Measurements from ENCODE around the gene GSTA4. TPM values are rescaled to one million over a fixed set of nuclear protein-coding genes. Genes with fewer than 3 reads are reported as not detected.

The GSTA4 gene
- total and polyA plus RNA-seq, 2 of the 8 experiments (the other 6 are each of a cell fraction or from before 2014, with no cell fraction given) = 13.9 to 21.6 TPM

DNA sequence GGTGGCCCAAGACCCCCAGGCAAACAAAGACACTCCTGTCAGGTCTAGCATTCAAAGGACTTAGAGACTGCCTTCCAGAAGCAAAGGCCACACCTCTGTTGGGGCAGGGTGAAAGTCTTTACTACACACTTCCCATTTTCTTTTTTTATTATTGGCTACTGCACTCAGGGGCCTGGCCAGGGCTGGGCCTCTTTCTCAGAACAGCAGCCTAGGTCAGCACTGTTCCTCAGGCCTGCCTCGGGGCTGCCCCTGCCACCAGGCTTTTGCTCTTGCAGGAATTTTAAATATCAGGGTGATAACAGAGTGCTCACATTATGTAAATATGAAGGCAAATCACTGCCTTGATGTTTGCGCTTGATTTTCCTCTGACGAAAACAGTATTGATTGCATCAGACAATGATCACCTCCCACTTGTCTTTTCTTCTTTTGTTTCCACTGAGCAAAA lies 18.5 kb downstream of the GSTA4 start:
- Histone ChIP-seq H2AK5ac (ENCODE audit: low read depth, low read length) (no peak overlapping the region), H3K36me3 (ENCODE audit: control insufficient read depth in 2 of 4, insufficient read depth in 4 of 4, low read length in 3 of 4) (no peaks in the 10 kb centered on the region; a peak in 1 of 8 replicates), H2BK5ac (ENCODE audit: low read depth, low read length) (no peak overlapping the region), H3K27ac (ENCODE audit: low read depth, low read length) (no peak overlapping the region), H2BK120ac (replicated peaks; ENCODE audit: low read depth, low read length) (no peak overlapping the region), H2BK12ac (ENCODE audit: low read depth, low read length) (no peak overlapping the region), H2AFZ (ENCODE audit: low read length) (no peak overlapping the region), H3K79me2 (ENCODE audit: control insufficient read depth in 1 of 2, insufficient read depth in 2 of 2, low read length in 2 of 2) (no peaks in the 10 kb centered on the region), H3K79me1 (ENCODE audit: low read depth, low read length) (no peaks in the 10 kb centered on the region), H3K23me2 (ENCODE audit: low read depth, low read length) (no peaks in the 10 kb centered on the region), H3K9me3 (ENCODE audit: insufficient read depth in 2 of 2, low read depth in 1 of 2, low read length in 1 of 2) (no peaks in the 10 kb centered on the region), H3K4me1 (replicated peaks in 1 of 4; ENCODE audit: control insufficient read depth in 3 of 4, insufficient read depth in 4 of 4, low read length in 3 of 4) (peaks cover 0 to 3% (median 1%) of the 10 kb centered on the region in 4 experiments; a peak in 3 of 7 replicates), H3K4me2 (ENCODE audit: insufficient read depth in 1 of 2, low read depth in 2 of 2, low read length in 2 of 2) (no peak overlapping the region; a peak in 1 of 4 replicates), H2BK20ac (ENCODE audit: low read length) (no peak overlapping the region), H3K18ac (ENCODE audit: extremely low read depth, low read length) (no peak overlapping the region; the same call in 1 of the 2 replicates), H4K20me1 (replicated peaks in 1 of 2; ENCODE audit: control insufficient read depth in 1 of 2, insufficient read depth in 2 of 2, low read length in 2 of 2) (no peaks in the 10 kb centered on the region), H4K8ac (ENCODE audit: extremely low read depth, insufficient read depth, low read length) (peak overlapping the region; percentile 71; the same call in 1 of the 2 replicates), H4K5ac (ENCODE audit: insufficient read length, low read depth, low read length) (peak overlapping the region; percentile 15), H3K4me3 (ENCODE audit: extremely low read depth in 1 of 4, insufficient read depth in 2 of 4, low read depth in 3 of 4, low read length in 4 of 4) (no peak overlapping the region), H3K23ac (ENCODE audit: insufficient read length) (no peak overlapping the region), H2BK15ac (ENCODE audit: low read length) (no peak overlapping the region), H4K91ac (replicated peaks; ENCODE audit: insufficient read length, low read length) (no peak overlapping the region), H3K27me3 (replicated peaks in 1 of 4; ENCODE audit: control insufficient read depth in 3 of 4, extremely low read depth in 1 of 4, insufficient read depth in 3 of 4, low read length in 3 of 4) (no peaks in the 10 kb centered on the region), H3K9ac (replicated peaks in 1 of 4; ENCODE audit: extremely low read depth in 1 of 4, low read depth in 3 of 4, low read length in 3 of 4) (no peak overlapping the region), H3K56ac (replicated peaks; ENCODE audit: insufficient read length, low read depth, low read length) (no peak overlapping the region), H3K14ac (ENCODE audit: insufficient read length) (no peak overlapping the region), H3K4ac (replicated peaks; ENCODE audit: insufficient read length, low read depth, low read length) (no peak overlapping the region)
- FAIRE-seq (no peak), DNase-seq (ENCODE audit: low read depth in 1 of 2, low spot score in 2 of 2) (no peak)
- WGBS, 2 experiments (ENCODE audit: extremely low coverage in 1 of 2, insufficient coverage in 1 of 2, insufficient read length in 1 of 2, insufficient replicate concordance in 2 of 2, low coverage in 1 of 2, low lambda C conversion rate in 2 of 2, missing lambda C conversion rate in 1 of 2) = 94% methylated on average over 3 of the region's 3 CpGs; no CpG with 5 or more reads in 1 of the 2 experiments
- ChIA-PET CTCF (ENCODE audit: partially characterized antibody) (interaction anchor here (1.0 kb wide), 1 partner anchor 11 kb away, joined by 3 read pairs; no protein-coding TSS in a partner anchor), POLR2A (ENCODE audit: partially characterized antibody) (interaction anchor here (0.7 kb wide), 1 partner anchor 89 kb away, joined by 3 read pairs; no protein-coding TSS in a partner anchor)
- TF ChIP-seq MAX (IDR thresholded peaks at IDR 0.05) (no peak), BRCA1 (IDR thresholded peaks at IDR 0.05; ENCODE audit: low read depth, low read length) (no peak), TAF1 (IDR thresholded peaks at IDR 0.05; ENCODE audit: low read depth, low read length) (no peak), RNF2 (IDR thresholded peaks at IDR 0.05; ENCODE audit: borderline replicate concordance, low read depth, low read length, missing control alignments, poor library complexity, severe bottlenecking) (no peak)

Data from H1 (cell line).